H1 (cell line): ENCODE data around the gene SMARCA2. TPM values are rescaled to one million over a fixed set of nuclear protein-coding genes. Genes with fewer than 3 reads are reported as not detected.

Experiments used
- CTCF ChIA-PET: fragments of 300-600 bp; sonication (Branson Sonifier 250); formaldehyde crosslinking; loops from one replicate; lab custom pipeline; 2021; ENCODE audit not compliant: partially characterized antibody; lab: Charles Lee
- POLR2A ChIA-PET: fragments of 300-600 bp; sonication (Branson Sonifier 250); formaldehyde crosslinking; loops from one replicate; lab custom pipeline; 2021; ENCODE audit warnings: inconsistent platforms; ENCODE audit not compliant: partially characterized antibody; lab: Charles Lee
- DNase-seq, 2 experiments: peaks; one replicate each; pipeline versions ENCODE4 v3.0.0 to v3.0.0-alpha.2; 2010 to 2022; ENCODE audit warnings: low spot score in 2 of 2, low read depth in 1 of 2, mixed read lengths in 1 of 2
- FAIRE-seq: peaks from 2 replicates; lab custom pipeline; 2011; peaks lifted over from hg19 to GRCh38; lab: Jason Lieb, UNC
- H2AFZ ChIP-seq: 2 replicates; pipeline ENCODE4 v1.8.1; 2012; ENCODE audit warnings: low read length, inconsistent platforms
- H2AK5ac ChIP-seq: 2 replicates; pipeline ENCODE4 v1.6.1; 2013; ENCODE audit warnings: low read depth, low read length
- H2BK120ac ChIP-seq: replicated peaks from 2 replicates; pipeline ENCODE3; 2013; ENCODE audit warnings: low read depth, low read length, inconsistent platforms
- H2BK12ac ChIP-seq: 2 replicates; pipeline ENCODE4 v1.6.1; 2013; ENCODE audit warnings: low read depth, low read length
- H2BK15ac ChIP-seq: 2 replicates; pipeline ENCODE4 v1.6.1; 2013; ENCODE audit warnings: low read length
- H2BK20ac ChIP-seq: 2 replicates; pipeline ENCODE4 v1.6.1; 2013; ENCODE audit warnings: low read length
- H2BK5ac ChIP-seq: 2 replicates; pipeline ENCODE4 v1.6.1; 2013; ENCODE audit warnings: low read depth, low read length
- H3K14ac ChIP-seq: 2 replicates; pipeline ENCODE4 v1.6.1; 2013; ENCODE audit warnings: inconsistent platforms; ENCODE audit not compliant: insufficient read length
- H3K18ac ChIP-seq: 2 replicates; pipeline ENCODE4 v1.6.1; 2013; ENCODE audit warnings: low read length; ENCODE audit errors: extremely low read depth
- H3K23ac ChIP-seq: 2 replicates; pipeline ENCODE4 v1.6.1; 2013; ENCODE audit warnings: inconsistent platforms; ENCODE audit not compliant: insufficient read length
- H3K23me2 ChIP-seq: 2 replicates; pipeline ENCODE4 v1.6.1; 2013; ENCODE audit warnings: low read depth, low read length
- H3K27ac ChIP-seq: 2 replicates; pipeline ENCODE4 v1.6.1; 2011; ENCODE audit warnings: low read depth, low read length, inconsistent platforms
- H3K27me3 ChIP-seq, 4 experiments: replicated peaks in 1 of 4; 1 replicate in 1 of 4; 2 replicates in 3 of 4; pipeline versions ENCODE4 v1.6.1 to v1.8.1; 2011 to 2013; ENCODE audit warnings: low read length in 3 of 4, mild to moderate bottlenecking in 3 of 4, inconsistent platforms in 2 of 4, mixed read lengths in 2 of 4, moderate library complexity in 1 of 4; ENCODE audit not compliant: control insufficient read depth in 3 of 4, insufficient read depth in 3 of 4; ENCODE audit errors: extremely low read depth in 1 of 4
- H3K36me3 ChIP-seq, 4 experiments: 2 replicates each; pipeline versions ENCODE4 v1.6.1 to v1.8.1; 2011 to 2013; ENCODE audit warnings: mild to moderate bottlenecking in 4 of 4, low read length in 3 of 4, moderate library complexity in 2 of 4, control low read depth in 1 of 4, inconsistent platforms in 1 of 4; ENCODE audit not compliant: insufficient read depth in 4 of 4, control insufficient read depth in 2 of 4
- H3K4ac ChIP-seq: replicated peaks from 2 replicates; pipeline ENCODE3; 2013; ENCODE audit warnings: low read length, low read depth, mixed read lengths, inconsistent platforms; ENCODE audit not compliant: insufficient read length
- H3K4me1 ChIP-seq, 4 experiments: replicated peaks in 1 of 4; 1 replicate in 1 of 4; 2 replicates in 3 of 4; pipeline versions ENCODE4 v1.6.1 to v1.8.1; 2011 to 2013; ENCODE audit warnings: low read length in 3 of 4, inconsistent platforms in 2 of 4, mixed read lengths in 1 of 4; ENCODE audit not compliant: insufficient read depth in 4 of 4, control insufficient read depth in 3 of 4
- H3K4me2 ChIP-seq, 2 experiments: 2 replicates each; pipeline versions ENCODE4 v1.6.1 to v1.8.1; 2011 to 2013; ENCODE audit warnings: low read depth in 2 of 2, low read length in 2 of 2, control low read depth in 1 of 2, inconsistent platforms in 1 of 2, mild to moderate bottlenecking in 1 of 2; ENCODE audit not compliant: insufficient read depth in 1 of 2
- H3K4me3 ChIP-seq, 4 experiments: fragments of 200-600, 300-600 bp in 1 of 4; sonication (generic), shearing (Covaris generic), sonication (Bioruptor Twin) in 1 of 4; 2 replicates each; pipeline versions ENCODE4 v1.5.1 to v1.8.1; 2011 to 2016; ENCODE audit warnings: low read length in 4 of 4, low read depth in 3 of 4, control low read depth in 2 of 4, inconsistent platforms in 2 of 4, mild to moderate bottlenecking in 2 of 4, mixed read lengths in 1 of 4, moderate library complexity in 1 of 4; ENCODE audit not compliant: insufficient read depth in 2 of 4; ENCODE audit errors: extremely low read depth in 1 of 4
- H3K56ac ChIP-seq: replicated peaks from 2 replicates; pipeline ENCODE3; 2013; ENCODE audit warnings: low read depth, mild to moderate bottlenecking, mixed read lengths, low read length, inconsistent platforms; ENCODE audit not compliant: insufficient read length
- H3K79me1 ChIP-seq: 2 replicates; pipeline ENCODE4 v1.6.1; 2013; ENCODE audit warnings: low read depth, low read length, control low read depth
- H3K79me2 ChIP-seq, 2 experiments: 2 replicates each; pipeline versions ENCODE4 v1.6.1 to v1.8.1; 2012 to 2013; ENCODE audit warnings: low read length in 2 of 2, mild to moderate bottlenecking in 2 of 2, inconsistent platforms in 1 of 2; ENCODE audit not compliant: insufficient read depth in 2 of 2, control insufficient read depth in 1 of 2
- H3K9ac ChIP-seq, 4 experiments: replicated peaks in 1 of 4; 1 replicate in 1 of 4; 2 replicates in 3 of 4; pipeline versions ENCODE4 v1.6.1 to v1.8.1; 2011 to 2013; ENCODE audit warnings: low read depth in 3 of 4, low read length in 3 of 4, control low read depth in 2 of 4, mild to moderate bottlenecking in 2 of 4, moderate library complexity in 2 of 4, inconsistent platforms in 1 of 4; ENCODE audit errors: extremely low read depth in 1 of 4
- H3K9me3 ChIP-seq, 2 experiments: 2 replicates each; pipeline versions ENCODE4 v1.6.1 to v1.8.1; 2012 to 2013; ENCODE audit warnings: mild to moderate bottlenecking in 2 of 2, moderate library complexity in 2 of 2, control low read depth in 1 of 2, inconsistent platforms in 1 of 2, low read depth in 1 of 2, low read length in 1 of 2, mixed read lengths in 1 of 2; ENCODE audit not compliant: insufficient read depth in 2 of 2
- H4K20me1 ChIP-seq, 2 experiments: replicated peaks in 1 of 2; 2 replicates each; pipeline versions ENCODE3 to v1.8.1; 2011 to 2013; ENCODE audit warnings: inconsistent platforms in 2 of 2, low read length in 2 of 2, mild to moderate bottlenecking in 1 of 2; ENCODE audit not compliant: insufficient read depth in 2 of 2, control insufficient read depth in 1 of 2
- H4K5ac ChIP-seq: 2 replicates; pipeline ENCODE4 v1.6.1; 2013; ENCODE audit warnings: low read length, low read depth, mixed read lengths, inconsistent platforms; ENCODE audit not compliant: insufficient read length
- H4K8ac ChIP-seq: 2 replicates; pipeline ENCODE4 v1.8.0; 2013; ENCODE audit warnings: mild to moderate bottlenecking, moderate library complexity, low read length, inconsistent platforms; ENCODE audit not compliant: insufficient read depth; ENCODE audit errors: extremely low read depth
- H4K91ac ChIP-seq: replicated peaks from 2 replicates; pipeline ENCODE3; 2013; ENCODE audit warnings: low read length, mixed read lengths, inconsistent platforms; ENCODE audit not compliant: insufficient read length
- ASH2L ChIP-seq: fragments of 200-600, 300-600 bp; sonication (generic); IDR thresholded peaks from one replicate; pipeline ENCODE4 v1.7.1; 2017; ENCODE audit warnings: low read length
- CBX5 ChIP-seq: fragments of 300-800, 300-1000 bp; sonication (generic); IDR thresholded peaks from 2 replicates; pipeline ENCODE4 v1.7.1; 2016; ENCODE audit warnings: antibody characterized with exemption, low read length, low read depth
- RNF2 ChIP-seq: fragments of 200-900, 300-1000 bp; sonication (generic); IDR thresholded peaks from 2 replicates; pipeline ENCODE4 v1.7.1; 2016; ENCODE audit warnings: borderline replicate concordance, low read depth, mild to moderate bottlenecking, antibody characterized with exemption, low read length; ENCODE audit not compliant: poor library complexity, severe bottlenecking; ENCODE audit errors: missing control alignments
- SIN3A ChIP-seq, 2 experiments: IDR thresholded peaks in 1 of 2; conservative IDR thresholded peaks in 1 of 2; 2 replicates each; pipeline ENCODE4 v1.6.1; 2011 to 2012; ENCODE audit warnings: low read length in 2 of 2, improper control_type of control experiment in 1 of 2, low read depth in 1 of 2, mild to moderate bottlenecking in 1 of 2
- TAF1 ChIP-seq: IDR thresholded peaks from 2 replicates; pipeline ENCODE4 v1.6.1; 2011; ENCODE audit warnings: mild to moderate bottlenecking, low read depth, low read length
- WGBS, 2 experiments: shearing (Covaris generic) in 1 of 2; methylation state at CpG; one replicate each; pipeline versions ENCODE4 v1.1.6 to v1.1.7; 2013 to 2015; ENCODE audit warnings: low lambda C conversion rate in 2 of 2, mixed read lengths in 2 of 2, inconsistent platforms in 1 of 2, low coverage in 1 of 2, missing lambda C conversion rate in 1 of 2; ENCODE audit not compliant: insufficient replicate concordance in 2 of 2, insufficient coverage in 1 of 2, insufficient read length in 1 of 2; ENCODE audit errors: extremely low coverage in 1 of 2, missing lambda C conversion rate in 1 of 2; 5-methylcytosine and 5-hydroxymethylcytosine counted together
- polyA plus RNA-seq, 7 experiments: library from polyadenylated mRNA; depleted of rRNA in 3 of 7; stranded (reverse) in 5 of 7; unstranded in 2 of 7; fragments of >200 nt in 5 of 7; fragments of 200-250 nt in 2 of 7; gene quantifications; 1 replicate in 5 of 7; 2 replicates in 1 of 7; 4 replicates in 1 of 7; pipeline versions ENCODE4 v1.2.1 to v1.2.3, GENCODE V29; 2011 to 2013; ENCODE audit warnings: missing spikeins in 2 of 7, mixed read lengths in 2 of 7
- total RNA-seq: library from RNA; stranded (reverse); fragmentation: NEBNext Ultra II Directional; extraction: Animal tissue kit (Norgen Biotek cat#: 25700); gene quantifications from 2 replicates; pipeline ENCODE4 v1.2.1, GENCODE V29; 2021

SMARCA2 gene
- total and polyA plus RNA-seq, 2 of the 8 experiments (the other 6 are each of a cell fraction or from before 2014, with no cell fraction given) = 6.3 to 21.7 TPM

DNA sequence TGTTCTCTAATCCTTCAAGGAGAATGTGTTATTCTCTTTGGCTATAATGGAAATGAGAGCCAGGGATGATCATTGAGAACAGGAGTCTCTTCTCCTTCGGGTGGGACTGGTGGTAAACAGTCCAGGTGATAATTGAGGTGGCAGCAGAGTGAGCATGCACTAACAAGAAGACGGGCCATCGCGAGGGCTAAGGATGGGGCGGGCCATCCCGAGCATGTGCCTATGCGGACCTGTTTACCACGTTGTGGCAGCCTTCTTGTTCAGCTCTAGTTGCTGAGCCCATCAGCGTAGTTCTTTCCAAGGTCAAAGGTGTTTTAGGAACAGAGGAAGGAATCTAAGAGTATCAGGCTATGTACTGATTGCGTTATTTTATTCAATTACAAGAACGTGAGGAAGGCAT, 180.1 kb downstream of the SMARCA2 start:
- Histone ChIP-seq H2BK5ac (no peak overlapping the region), H3K9ac (no peak overlapping the region), H3K27me3 (no peaks in the 10 kb centered on the region), H4K20me1 (no peaks in the 10 kb centered on the region), H3K56ac (no peak overlapping the region), H3K14ac (no peak overlapping the region), H3K79me2 (no peaks in the 10 kb centered on the region), H4K91ac (no peak overlapping the region), H3K4me3 (no peak overlapping the region), H3K4ac (no peak overlapping the region), H2BK20ac (no peak overlapping the region), H3K36me3 (peaks cover 0 to 2% (median 0%) of the 10 kb centered on the region in 4 experiments; a peak in 1 of 8 replicates), H2AK5ac (no peak overlapping the region), H2BK12ac (no peak overlapping the region), H3K9me3 (peaks cover 5 to 12% of the 10 kb centered on the region in 2 experiments), H3K18ac (no peak overlapping the region), H2AFZ (no peak overlapping the region), H3K4me2 (no peak overlapping the region), H3K23me2 (no peaks in the 10 kb centered on the region), H3K4me1 (peaks cover 0 to 2% (median 0%) of the 10 kb centered on the region in 4 experiments; a peak in 4 of 7 replicates), H3K27ac (no peak overlapping the region), H2BK120ac (no peak overlapping the region), H4K5ac (no peak overlapping the region), H3K79me1 (no peaks in the 10 kb centered on the region), H4K8ac (no peak overlapping the region), H2BK15ac (no peak overlapping the region), H3K23ac (no peak overlapping the region)
- no peak for FAIRE-seq
- POLR2A ChIA-PET = no interaction called here
- WGBS, 2 experiments = 89% methylated on average over 11 of the region's 11 CpGs; no CpG with 5 or more reads in 1 of the 2 experiments
- no peak for DNase-seq
- CTCF ChIA-PET = interaction anchor here (0.9 to 1.3 kb wide), 2 partner anchors 48 to 389 kb away, joined by 3 read pairs; no protein-coding TSS in a partner anchor
- TF ChIP-seq TAF1 (no peak), ASH2L (no peak), CBX5 (no peak), RNF2 (no peak), SIN3A (conservative IDR thresholded peaks at IDR 0.05 in 1 of 2, IDR thresholded peaks at IDR 0.05 in 1 of 2; ENCODE audit: low read depth in 1 of 2, low read length in 2 of 2) (no peak)
